Chondrocyte (in vitro differentiated cells): Measurements from ENCODE around the gene CHSY3. TPM values are rescaled to one million over a fixed set of nuclear protein-coding genes. Genes with fewer than 3 reads are reported as not detected.
A peak's percentile ranks its signal among the peaks of the same experiment; 100 is the strongest.

Experiments used
- DNase-seq: peaks from one replicate; pipeline ENCODE4 v3.0.0; 2021; ENCODE audit warnings: mixed read lengths, low spot score
- H3K27ac Mint-ChIP-seq: one replicate; pipeline ENCODE4 v1.8.0; 2021; ENCODE audit warnings: mild to moderate bottlenecking, moderate library complexity, mixed read lengths; ENCODE audit not compliant: unreplicated experiment
- H3K27me3 Mint-ChIP-seq: 2 replicates; pipeline ENCODE4 v1.8.0; 2021; ENCODE audit warnings: low read depth, mixed read lengths
- H3K36me3 Mint-ChIP-seq: 2 replicates; pipeline ENCODE4 v1.8.0; 2021; ENCODE audit warnings: low read depth, mixed read lengths
- H3K4me1 Mint-ChIP-seq: 2 replicates; pipeline ENCODE4 v1.8.0; 2021; ENCODE audit warnings: low read depth, mild to moderate bottlenecking, mixed read lengths
- H3K4me3 Mint-ChIP-seq: one replicate; pipeline ENCODE4 v1.8.0; 2021; ENCODE audit warnings: mild to moderate bottlenecking, moderate library complexity, mixed read lengths; ENCODE audit not compliant: unreplicated experiment
- H3K9me3 Mint-ChIP-seq: 2 replicates; pipeline ENCODE4 v1.8.0; 2021; ENCODE audit warnings: low read depth, mixed read lengths
- long read RNA-seq: library from polyadenylated mRNA; stranded (forward); transcript quantifications from one replicate; pipeline ENCODE4 v2.0.0, GENCODE V29; 2021
- total RNA-seq: library from RNA; stranded (reverse); gene quantifications from 3 replicates; pipeline ENCODE4 v1.2.1, GENCODE V29; 2021
- TF ChIP-seq, protein P1 (sequence below): fragments of 200-600 bp; sonication (generic); IDR thresholded peaks from 2 replicates; pipeline ENCODE4 v1.5.0; 2021; ENCODE audit warnings: antibody characterized with exemption, mild to moderate bottlenecking, moderate library complexity

CHSY3 gene
- 18.1 to 44.6 TPM (median 19.7 TPM) in 3 replicates for total RNA-seq
- long read RNA-seq, partial matches to known transcripts = 4 of 9 reads
- long read RNA-seq, other reads (novel, unspliced or antisense) = 5 of 9 reads

DNA sequence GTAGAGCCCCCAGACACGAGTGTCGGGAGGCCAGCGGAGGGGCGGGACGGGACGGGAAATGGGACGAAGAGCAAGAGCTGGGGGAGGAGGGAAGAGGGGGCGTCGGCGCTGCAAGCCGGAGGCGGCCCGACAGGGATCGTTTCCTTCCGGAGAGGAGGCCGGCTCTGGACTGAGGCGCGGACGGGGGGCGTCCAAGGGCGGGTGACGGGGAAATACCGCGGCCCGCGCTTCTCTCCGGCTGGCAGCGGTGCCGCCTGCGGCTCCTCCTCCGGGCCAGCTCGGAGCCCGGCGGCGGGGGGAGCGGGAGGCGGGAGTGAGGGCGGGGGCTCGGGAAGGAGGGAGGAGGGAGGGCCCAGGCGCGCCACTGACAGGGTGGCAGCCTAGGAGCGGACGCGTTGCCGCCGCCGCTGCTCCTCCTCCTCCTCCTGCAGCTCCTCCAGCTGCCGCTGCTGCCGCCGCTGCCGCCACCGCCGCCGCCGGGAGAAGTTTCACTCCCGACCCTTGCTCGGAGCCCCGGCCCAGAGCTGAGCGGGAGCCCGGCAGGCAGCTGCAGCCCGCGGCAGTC lies at the start of gene CHSY3:
CHSY3 (plus strand) TSS at position 364 of the 565 bp plus-strand sequence.
- Mint-ChIP-seq H3K4me3 (peak within 1 kb of the TSS; percentile 94), H3K27me3 (no peaks in the 10 kb centered on the region), H3K4me1 (peaks cover 26% of the 10 kb centered on the region), H3K36me3 (no peaks in the 10 kb centered on the region), H3K9me3 (no peaks in the 10 kb centered on the region), H3K27ac (peak within 1 kb of the TSS; percentile 17)
- TF ChIP-seq, protein P1, sequence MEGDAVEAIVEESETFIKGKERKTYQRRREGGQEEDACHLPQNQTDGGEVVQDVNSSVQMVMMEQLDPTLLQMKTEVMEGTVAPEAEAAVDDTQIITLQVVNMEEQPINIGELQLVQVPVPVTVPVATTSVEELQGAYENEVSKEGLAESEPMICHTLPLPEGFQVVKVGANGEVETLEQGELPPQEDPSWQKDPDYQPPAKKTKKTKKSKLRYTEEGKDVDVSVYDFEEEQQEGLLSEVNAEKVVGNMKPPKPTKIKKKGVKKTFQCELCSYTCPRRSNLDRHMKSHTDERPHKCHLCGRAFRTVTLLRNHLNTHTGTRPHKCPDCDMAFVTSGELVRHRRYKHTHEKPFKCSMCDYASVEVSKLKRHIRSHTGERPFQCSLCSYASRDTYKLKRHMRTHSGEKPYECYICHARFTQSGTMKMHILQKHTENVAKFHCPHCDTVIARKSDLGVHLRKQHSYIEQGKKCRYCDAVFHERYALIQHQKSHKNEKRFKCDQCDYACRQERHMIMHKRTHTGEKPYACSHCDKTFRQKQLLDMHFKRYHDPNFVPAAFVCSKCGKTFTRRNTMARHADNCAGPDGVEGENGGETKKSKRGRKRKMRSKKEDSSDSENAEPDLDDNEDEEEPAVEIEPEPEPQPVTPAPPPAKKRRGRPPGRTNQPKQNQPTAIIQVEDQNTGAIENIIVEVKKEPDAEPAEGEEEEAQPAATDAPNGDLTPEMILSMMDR = peak; percentile 32
- peak; percentile 97 for DNase-seq

DNA sequence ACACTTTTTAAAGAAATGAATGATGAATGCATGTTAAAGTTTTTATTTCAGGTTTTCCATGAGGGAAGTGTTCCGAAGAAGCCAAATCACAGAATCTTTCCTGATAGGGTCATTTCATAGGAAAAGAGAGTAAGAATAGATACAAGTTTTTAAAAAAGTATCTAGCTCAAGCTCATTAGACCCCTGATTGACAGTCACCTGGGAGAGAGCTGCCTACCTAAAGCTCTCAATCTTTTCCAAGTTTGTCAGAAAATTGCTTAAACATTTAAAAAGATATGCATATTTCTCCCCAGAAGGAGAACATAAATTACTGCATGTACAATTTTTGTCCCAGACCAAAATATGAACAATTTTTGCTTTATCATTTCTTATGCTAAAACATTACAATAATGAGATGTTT lies 47.9 kb upstream of the CHSY3 start:
- Mint-ChIP-seq H3K4me3 (no peak overlapping the region), H3K27me3 (peaks cover 11% of the 10 kb centered on the region), H3K9me3 (no peaks in the 10 kb centered on the region)

DNA sequence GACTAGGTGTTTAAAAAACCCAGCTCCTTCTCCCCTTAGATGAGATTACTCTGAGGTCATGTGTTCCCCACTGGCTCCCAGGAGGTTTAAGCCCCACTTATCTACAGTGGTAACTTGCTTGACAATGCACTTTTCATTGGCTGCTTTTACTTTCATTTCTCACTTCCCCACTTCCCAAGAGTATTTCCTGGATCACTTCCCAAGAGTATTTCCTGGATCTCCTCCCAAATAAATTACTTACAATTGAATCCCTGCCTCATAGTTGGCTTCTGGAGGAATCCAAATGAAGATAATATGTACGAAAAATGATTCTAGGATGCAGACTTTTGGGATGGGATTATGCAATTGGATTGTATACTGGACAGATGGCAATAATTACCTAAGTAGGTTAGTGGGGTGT lies 47.1 kb upstream of the CHSY3 start:
- TF ChIP-seq, protein P1 = no peak
- H3K36me3 Mint-ChIP-seq = no peaks in the 10 kb centered on the region
- H3K4me1 Mint-ChIP-seq = no peaks in the 10 kb centered on the region
- H3K27ac Mint-ChIP-seq = no peak overlapping the region
- no peaks in the 10 kb centered on the region for H3K9me3 Mint-ChIP-seq
- DNase-seq = no peak
- no peak overlapping the region for H3K4me3 Mint-ChIP-seq
- peaks cover 11% of the 10 kb centered on the region for H3K27me3 Mint-ChIP-seq

More for the DNA sequence above, 47.9 kb upstream of the CHSY3 start:
- Mint-ChIP-seq H3K4me1 (no peaks in the 10 kb centered on the region), H3K36me3 (no peaks in the 10 kb centered on the region), H3K27ac (no peak overlapping the region)
- TF ChIP-seq, protein P1 = no peak
- DNase-seq = no peak

DNA sequence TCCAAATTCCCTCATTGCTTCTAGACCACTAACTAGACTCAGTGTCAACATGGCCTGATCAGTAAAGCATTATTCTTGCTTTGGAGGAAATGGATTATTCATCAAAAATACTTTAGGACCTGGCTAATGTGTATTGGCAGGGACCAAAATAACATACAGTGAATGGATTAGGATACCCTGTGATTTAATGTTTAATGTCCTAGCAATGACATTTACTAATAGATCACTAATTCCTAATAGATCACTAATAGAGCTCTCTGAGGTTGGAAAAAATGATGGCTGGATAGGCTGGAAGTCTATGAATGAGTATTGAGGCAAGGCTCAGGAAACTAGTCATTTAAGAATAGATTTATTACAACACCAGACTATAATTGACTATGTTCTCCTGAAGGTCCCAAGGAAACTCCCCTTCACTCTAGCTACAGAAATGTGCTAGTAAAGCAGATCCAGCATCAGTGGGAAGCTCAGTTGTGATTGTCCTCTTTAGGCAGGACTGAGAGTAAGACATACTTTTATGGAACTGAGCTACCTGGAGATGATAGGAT lies 46.1 kb upstream of the CHSY3 start:
- Mint-ChIP-seq H3K4me1 (no peaks in the 10 kb centered on the region), H3K9me3 (no peaks in the 10 kb centered on the region), H3K36me3 (no peaks in the 10 kb centered on the region), H3K4me3 (no peak overlapping the region), H3K27me3 (peaks cover 7% of the 10 kb centered on the region), H3K27ac (no peak overlapping the region)
- no peak for DNase-seq
- TF ChIP-seq, protein P1 = no peak

DNA sequence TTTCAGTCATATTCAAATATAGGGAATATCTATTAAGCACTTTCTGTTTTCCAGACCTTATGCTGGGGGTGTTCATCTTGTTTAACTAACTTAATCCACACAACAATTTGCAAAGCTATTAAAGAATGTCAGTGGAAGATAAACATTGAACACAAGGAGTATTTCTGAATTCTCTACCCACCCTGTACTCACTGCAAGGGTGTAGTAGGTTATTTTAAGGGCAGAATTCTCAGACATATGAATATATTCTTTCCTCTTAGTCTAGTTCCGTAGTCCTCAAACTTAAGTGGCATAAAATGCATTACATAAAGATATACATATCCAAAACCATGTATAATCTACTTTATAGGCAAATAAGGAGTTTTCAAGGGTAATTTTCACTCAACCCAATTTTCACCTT lies 19.9 kb upstream of the CHSY3 start:
- H3K4me1 Mint-ChIP-seq = no peaks in the 10 kb centered on the region
- peaks cover 2% of the 10 kb centered on the region for H3K36me3 Mint-ChIP-seq
- TF ChIP-seq, protein P1 = no peak
- no peak overlapping the region for H3K4me3 Mint-ChIP-seq
- H3K9me3 Mint-ChIP-seq = no peaks in the 10 kb centered on the region
- no peak overlapping the region for H3K27ac Mint-ChIP-seq
- peaks cover 3% of the 10 kb centered on the region for H3K27me3 Mint-ChIP-seq
- DNase-seq = no peak
